G401 (cell line): ENCODE data around the gene JPH4. TPM values are rescaled to one million over a fixed set of nuclear protein-coding genes. Genes with fewer than 3 reads are reported as not detected.
A peak's percentile ranks its signal among the peaks of the same experiment; 100 is the strongest.

Experiments used
- DNase-seq: peaks from one replicate; pipeline ENCODE4 v3.0.0-alpha.2; 2015; ENCODE audit warnings: low spot score
- in situ Hi-C: cut with HindIII; loops from 2 replicates; pipeline ENCODE4 v1.10.0; 2016; ENCODE audit warnings: low sequenced_read_pairs, mixed read lengths
- total RNA-seq: library from RNA; depleted of rRNA; stranded (reverse); fragments of >200 nt; shearing (Covaris generic); gene quantifications from 2 replicates; pipeline ENCODE4 v1.2.3, GENCODE V29; 2014

Gene JPH4
- total RNA-seq, 1 experiment from 2014 or later = not detected

DNA sequence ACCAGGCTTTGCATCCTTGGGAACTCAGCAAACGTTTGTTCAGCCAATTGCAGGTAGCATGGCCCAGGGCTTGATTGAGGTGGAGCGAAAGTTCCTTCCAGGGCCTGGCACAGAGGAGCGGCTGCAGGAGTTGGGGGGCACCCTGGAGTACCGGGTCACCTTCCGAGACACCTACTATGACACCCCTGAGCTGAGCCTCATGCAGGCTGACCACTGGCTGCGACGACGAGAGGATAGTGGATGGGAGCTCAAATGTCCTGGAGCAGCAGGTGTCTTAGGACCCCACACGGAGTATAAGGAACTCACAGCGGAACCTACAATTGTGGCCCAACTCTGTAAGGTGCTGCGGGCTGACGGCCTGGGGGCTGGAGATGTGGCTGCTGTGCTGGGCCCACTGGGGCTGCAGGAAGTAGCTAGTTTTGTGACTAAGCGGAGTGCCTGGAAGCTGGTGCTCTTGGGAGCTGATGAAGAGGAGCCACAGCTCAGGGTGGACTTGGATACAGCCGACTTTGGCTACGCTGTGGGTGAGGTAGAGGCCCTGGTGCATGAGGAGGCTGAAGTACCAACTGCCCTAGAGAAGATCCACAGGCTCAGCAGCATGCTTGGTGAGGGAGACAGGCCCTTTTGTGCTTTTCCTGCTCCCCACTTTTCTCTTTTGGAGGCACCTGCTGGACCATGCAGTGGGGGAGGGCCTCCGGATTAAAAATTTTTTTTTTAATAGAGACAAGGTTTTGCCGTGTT, 21.7 kb downstream of the JPH4 start:
- in situ Hi-C loops = no loop called here
- DNase-seq = no peak

DNA sequence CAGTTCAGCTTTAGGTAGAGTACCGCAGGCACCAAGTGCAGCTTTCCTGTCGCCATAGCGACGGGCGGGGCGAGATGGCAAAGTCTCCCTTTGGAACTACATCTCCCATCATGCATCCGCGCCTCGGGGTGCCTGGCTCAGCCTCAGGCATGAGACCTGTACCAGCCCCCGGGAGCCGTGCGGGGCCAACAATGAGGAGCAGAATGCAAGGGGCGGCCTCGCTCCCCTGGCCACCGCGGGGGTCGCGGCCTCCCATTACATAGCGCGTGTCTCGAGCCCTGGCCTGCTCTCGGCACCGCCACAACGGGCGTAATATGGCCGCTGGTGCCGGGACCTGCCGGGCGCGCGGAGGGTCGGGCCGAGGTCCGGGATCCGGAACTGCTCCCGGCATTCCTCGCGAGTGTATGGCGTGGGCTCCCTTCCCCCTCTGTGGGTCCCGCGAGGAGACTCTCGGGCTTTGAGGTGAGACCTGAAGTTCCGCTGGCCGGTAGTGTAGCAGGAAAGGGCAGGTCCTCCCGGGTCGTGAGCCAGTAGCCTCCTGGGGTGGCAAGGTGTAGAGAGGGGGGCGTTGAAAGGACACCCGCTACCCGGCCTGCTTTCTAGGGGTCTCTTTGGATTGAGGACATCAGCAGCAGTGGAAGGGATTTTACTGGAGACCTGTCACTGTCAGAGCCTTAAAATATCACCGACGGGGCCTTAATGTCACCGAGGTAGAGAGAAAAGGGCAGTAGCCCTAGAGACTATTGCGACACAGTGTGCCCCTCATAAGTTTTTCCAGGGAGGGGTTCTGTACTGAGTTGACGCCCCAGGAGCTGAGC, 22.5 kb downstream of the JPH4 start, which contains the start of gene THTPA:
TSS of gene THTPA (plus strand) at position 390 of the 818 bp plus-strand sequence. CDS start 487 bp downstream, outside the sequence.
- in situ Hi-C loops = no loop called here
- DNase-seq = peak; percentile 95

GRCh38 chr14:23555533-23555881, 23.1 kb downstream of the JPH4 start:
- DNase-seq = no peak
- in situ Hi-C loops = no loop called here

DNA sequence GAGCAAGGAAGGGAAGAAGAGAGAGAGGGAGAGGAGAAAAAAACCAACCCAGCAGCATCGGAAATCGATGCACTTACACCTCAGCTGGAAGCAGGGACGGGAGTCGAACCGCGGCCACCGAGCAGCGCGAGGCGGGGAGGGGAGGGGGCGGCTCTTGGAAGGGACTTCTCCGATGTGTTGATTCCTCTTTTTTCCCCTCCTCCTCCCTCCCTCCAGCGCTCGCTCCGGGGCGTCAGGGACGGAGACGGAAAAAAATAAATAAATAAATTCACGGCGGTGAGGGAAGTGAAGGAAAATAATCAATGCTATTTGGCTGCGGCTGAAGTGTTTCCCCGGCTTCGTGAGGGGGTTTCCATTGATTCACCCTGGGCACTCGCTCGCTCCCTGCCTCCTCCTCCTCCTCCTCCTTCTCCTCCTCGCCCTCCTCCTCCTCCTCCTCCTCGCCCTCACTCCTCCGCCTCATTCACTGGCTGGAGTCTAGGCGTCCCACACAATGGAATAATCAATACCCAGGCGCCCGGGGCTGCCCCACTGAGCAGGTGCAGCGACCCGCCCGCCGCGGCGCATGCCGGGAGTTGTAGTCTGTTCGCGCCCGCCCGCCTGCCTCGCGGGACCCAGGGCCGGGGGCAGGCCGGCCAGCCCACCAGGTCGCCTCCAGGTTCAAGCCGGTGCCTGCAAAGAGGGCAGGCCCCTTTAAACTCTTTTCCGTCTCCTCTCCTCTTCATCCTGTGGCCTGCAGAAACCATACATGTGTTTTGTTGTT, 27.1 kb downstream of the JPH4 start, which contains the start of gene ZFHX2:
TSS of gene ZFHX2 (minus strand) at position 500 of the 763 bp plus-strand sequence. CDS start 16,440 bp downstream, outside the sequence.
- in situ Hi-C loops = no loop called here
- peak; percentile 85 for DNase-seq

- DNase-seq = no peak
- in situ Hi-C loops = no loop called here
These were observed 27.8 kb downstream of the JPH4 start for GRCh38 chr14:23550812-23551265.

DNA sequence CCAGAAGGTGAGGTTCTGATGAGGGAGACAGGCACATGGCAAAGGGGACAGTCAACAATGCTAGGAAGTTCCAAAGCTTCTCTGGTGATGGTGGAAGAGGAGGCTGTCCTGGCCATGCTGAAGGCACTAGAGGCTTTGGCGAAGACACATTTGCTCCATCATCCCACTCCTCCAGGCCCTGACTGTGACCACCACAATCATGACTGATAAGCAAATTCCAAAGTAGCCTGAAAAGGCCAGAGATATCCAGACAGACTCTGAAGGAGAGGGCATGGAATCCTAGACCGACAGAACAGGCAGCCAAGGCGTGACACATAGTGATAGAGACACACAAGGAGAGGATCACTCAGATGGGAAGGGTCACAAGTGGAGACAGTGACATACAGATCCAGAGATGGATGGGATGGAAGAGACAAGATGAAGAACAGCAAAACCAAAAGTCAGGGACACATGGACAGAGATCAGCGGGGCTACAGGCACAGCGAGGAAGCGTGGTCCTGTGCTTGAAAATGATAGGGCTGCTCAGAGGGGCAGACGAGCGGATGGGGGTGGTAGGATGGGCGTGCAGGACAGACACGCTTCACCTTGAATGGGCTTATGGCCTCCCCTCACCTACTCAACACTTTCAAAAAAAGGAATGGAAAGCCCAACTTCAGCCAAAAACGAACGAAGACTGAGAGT, 28.3 kb downstream of the JPH4 start:
- in situ Hi-C loops = no loop called here
- DNase-seq = peak; percentile 60

DNA sequence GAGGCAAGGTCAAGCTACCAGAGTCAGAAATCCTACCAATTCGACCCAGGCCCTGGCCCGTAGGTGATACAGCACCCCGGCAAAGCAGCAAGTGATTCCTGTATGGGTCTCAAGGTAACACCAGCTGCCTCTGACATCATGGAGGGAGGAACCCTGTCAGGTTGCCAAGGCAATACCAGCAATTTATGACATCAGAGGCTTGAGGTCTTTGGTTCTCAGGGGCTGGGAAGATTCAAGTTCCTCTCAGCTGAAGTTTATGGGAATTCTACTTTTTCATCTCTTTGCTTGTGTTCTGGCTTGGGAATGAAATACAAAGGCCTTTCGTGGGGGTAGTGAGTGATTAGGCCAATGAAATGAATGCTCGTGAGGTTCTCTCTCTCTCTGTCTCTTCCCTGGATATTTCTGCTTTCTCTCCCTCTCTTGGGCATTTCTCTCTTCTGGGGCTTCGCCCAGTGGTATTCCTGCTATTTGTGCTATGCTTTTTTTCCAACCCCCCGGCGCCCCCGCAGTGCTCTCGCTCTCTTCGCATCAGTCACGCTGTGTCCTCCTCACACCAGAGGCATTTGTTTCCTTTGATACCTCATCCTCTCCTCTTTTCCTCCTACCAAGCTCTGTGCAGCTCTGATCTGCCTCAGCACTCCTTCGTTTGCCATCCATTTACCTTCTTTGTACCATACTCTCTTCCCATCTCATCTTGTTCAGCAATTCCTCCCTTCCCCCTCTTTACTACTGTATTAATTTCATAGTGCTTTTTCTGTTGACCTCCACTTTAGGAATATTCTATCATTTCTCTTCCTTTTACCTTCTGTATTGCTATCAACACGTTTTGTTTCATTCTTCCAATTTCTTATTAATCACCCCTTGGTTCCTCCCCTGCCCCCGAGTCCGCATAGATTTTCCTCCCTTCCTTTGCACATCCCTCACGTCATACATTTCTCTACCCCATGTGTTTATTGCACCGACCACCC, 30.0 kb downstream of the JPH4 start:
- peak; percentile 68 for DNase-seq
- in situ Hi-C loops = no loop called here

DNA sequence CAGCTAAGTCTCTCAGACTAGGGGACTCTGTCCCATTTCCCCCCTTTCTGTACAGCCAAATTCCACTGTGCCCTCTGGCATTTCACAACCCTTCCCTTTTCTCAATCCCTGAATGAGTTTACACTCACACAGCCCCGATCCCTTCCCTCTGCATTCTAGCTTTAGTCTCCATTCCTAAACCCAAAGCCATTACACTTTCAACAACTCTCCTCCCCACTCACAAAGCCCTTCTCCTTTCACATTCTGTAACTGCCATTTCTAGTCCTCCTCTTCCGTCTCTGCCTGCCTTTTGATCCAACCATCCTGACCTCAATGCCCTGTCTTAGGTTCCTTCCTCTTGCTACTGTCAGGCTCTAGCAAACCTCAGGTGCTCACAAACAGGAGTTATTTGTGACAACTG, 30.7 kb downstream of the JPH4 start:
- DNase-seq = no peak
- in situ Hi-C loops = no loop called here

DNA sequence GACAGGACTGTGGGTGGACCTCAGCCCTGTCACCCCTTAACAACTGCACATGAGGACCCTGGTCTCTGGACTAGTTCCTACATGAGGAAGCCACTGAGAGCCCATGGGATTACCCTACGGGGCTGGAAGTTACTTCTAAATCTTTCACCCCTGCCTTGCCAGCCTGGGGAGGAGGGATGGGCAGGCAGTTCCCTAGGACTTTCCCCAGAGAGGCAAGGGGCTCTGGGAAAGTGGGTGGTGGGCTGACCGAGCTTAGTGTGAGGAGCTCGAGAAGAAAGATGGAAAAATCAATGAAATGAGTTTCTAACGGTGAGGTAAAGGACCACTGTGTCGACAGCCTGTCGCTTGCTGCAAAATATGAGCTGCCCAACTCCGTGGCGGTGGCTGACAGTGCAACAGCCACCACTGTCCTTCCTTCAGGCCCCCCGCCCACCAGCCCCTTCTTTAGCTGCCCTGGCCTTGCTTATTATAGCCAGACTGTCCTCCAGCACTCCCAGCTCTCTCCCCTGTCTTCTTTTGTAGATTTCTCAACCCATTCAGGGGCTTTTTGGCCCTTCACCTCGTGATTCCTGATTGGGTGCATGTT, 32.0 kb downstream of the JPH4 start:
- no peak for DNase-seq
- in situ Hi-C loops = no loop called here

- in situ Hi-C loops = no loop called here
- DNase-seq = no peak
These were observed 32.7 kb downstream of the JPH4 start for GRCh38 chr14:23545740-23546365.

DNA sequence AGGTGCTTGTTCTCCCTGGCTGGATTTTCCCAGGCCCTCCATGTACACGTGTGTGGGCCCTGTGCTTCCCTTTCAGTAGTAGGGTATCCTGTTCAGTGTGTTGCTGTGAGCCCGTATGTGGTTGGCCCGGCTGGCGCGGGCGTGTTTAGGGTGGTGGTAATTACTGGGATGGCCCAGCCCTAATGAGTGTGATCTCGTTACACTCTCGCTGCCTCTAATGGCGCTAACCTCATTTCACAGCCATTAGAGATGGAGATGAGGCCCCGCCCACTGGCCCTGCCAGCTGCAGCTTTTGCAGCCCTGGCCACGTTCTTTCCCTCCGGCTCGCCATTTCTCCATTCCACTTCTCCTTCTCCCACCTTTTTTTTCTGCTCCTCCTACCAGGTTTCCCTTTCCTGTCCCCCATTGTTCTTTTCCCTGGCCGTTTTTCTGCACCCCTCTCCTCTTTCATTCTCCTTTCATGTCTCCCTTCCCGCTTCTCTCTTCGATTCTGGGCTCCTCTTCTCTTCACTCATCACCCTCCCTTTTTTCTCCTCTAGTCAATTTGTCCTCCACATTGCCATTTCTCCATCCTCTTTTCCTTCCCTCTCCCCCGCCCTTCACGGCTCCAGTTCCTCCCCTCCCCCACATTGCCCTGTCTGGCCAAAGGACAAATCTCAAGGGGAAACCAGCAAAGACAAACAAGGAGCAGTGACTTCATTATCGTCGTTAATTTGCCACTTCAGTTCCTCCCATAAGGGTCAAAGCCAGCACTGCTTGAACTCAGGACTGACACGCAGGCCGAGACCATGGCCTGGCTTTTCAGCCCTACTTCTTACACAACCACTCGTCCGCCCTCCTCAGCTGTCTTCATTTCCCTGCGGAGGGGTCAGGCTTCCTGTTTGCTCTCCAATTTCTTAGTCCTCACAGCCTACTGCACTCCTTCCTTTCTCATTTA, 33.8 kb downstream of the JPH4 start:
- in situ Hi-C loops = no loop called here
- DNase-seq = peak; percentile 72

DNA sequence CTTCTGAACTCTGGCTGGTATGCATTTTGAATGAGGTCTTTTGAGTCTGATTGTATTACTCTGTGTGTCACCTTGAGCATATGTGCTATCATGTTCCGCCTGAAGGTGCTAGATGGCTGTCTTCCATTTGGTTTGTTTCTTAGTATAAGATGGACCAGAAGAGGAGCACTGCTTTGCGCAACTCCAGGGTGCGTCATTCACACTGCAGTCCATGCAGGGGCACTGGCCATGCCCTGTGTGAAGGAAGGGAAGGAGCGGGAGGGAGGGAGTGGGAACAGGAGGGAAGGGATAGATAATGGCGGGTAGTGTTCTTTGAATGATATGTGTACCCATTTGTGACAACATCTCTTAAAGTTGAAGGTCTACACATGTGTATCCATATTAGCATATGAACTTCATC, 35.2 kb downstream of the JPH4 start:
- DNase-seq = no peak
- in situ Hi-C loops = no loop called here

DNA sequence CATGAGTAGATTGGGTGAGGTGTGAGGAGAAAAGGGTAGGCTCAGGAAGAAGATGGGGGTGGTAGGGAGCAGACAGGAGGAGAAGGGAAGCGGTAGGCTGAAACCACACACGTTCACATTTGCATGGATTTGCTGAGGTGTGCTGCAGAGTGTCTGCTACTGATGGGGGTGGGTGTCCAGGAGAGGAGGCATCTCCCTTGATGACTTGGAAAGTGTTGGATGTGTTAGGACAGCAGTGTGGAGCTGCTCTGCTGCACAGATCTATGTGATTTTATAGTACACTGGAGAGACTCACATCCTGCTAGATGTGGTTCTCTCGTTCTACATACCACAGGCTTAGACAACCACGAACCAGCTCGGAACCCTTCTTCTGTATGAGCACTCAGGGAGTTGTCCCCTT, 36.3 kb downstream of the JPH4 start:
- no peak for DNase-seq
- in situ Hi-C loops = no loop called here

GRCh38 chr14:23540141-23540469, 38.5 kb downstream of the JPH4 start:
- DNase-seq = no peak
- in situ Hi-C loops = no loop called here

DNA sequence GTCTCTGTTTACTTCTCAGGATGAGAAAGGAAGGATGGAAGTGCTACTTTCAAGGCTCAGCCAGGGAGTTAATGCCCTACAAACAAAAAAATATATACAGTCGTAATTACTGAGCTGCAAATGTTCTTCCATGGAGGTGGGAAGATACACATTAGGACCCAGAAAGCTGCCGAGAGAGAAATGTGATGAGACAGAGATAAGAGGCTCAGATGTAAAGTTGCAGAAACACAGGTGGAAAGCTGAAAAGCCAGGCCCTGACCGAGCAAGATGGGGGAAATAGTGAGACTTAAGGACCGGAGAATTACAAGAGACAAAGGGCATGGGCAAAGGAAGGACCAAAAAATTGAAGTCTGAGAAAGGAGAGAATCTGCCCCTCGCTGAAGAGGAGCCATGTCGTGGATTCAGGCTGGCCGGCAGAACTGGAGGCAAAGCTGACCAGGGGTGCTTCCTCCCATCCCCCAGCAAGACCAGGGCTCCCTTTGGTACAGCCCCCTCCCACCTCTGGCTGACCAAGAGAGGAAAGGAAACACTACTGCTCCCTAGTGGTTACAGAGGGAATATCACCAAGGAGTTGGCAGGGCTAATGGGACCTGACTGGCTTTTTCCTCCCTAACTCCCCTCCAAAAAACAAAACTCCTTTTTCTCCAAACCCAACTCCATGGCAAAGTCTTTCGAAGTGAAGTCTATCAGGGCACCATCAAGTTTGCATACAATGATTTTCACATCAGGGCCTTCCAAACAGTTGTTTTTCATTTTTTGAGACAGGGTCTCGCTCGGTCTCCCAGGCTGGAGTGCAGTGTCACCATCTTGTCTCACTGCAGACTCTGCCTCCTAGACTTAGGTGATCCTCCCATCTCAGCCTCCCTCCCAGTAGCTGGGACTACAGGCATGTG, 39.1 kb downstream of the JPH4 start:
- peak; percentile 80 for DNase-seq
- in situ Hi-C loops = no loop called here
